ENCODE results near the gene MRPL33. TPM values are rescaled to one million over a fixed set of nuclear protein-coding genes. Genes with fewer than 3 reads are reported as not detected.
A peak's percentile ranks its signal among the peaks of the same experiment; 100 is the strongest.

Gene MRPL33
- total and polyA plus RNA-seq, 7 donors, result 200 to 716 (median 269) TPM

- peaks cover 78% of the 10 kb centered on the region for H3K4me1 ChIP-seq
- no peaks in the 10 kb centered on the region for H3K9me3 ChIP-seq
- DNase-seq, result no peak
- peak overlapping the region; percentile 11 for H3K27ac ChIP-seq
- H3K4me3 ChIP-seq, result no peak overlapping the region
- peaks cover 0 to 69% of the 10 kb centered on the region in 2 donors for H3K36me3 ChIP-seq (ENCODE audit: insufficient read depth in 1 of 2, low read depth in 1 of 2)
- no peaks in the 10 kb centered on the region for H3K27me3 ChIP-seq (ENCODE audit: insufficient read depth in 3 of 3, low read length in 2 of 3)
- 92 to 94% (median 93%) methylated on average over 3 of the region's 3 CpGs for WGBS, 3 donors
- no peak for TF ChIP-seq CTCF (IDR thresholded peaks at IDR 0.05)
- no peak for ATAC-seq
- intact Hi-C loops (cut with DNase I), result loop anchor here (10.0 kb wide), 2 partner anchors 118 to 618 kb away; partner anchors contain the start of genes FOSL2 (in 2 of the 2), BABAM2 (in 1 of the 2) and RBKS (in 1 of the 2)
These were observed 5.2 kb downstream of the MRPL33 start for GRCh38 chr2:27776696-27777095.

- H3K36me3 ChIP-seq (ENCODE audit: insufficient read depth in 1 of 2, low read depth in 1 of 2), result peaks cover 0 to 49% of the 10 kb centered on the region in 2 donors
- H3K27me3 ChIP-seq (ENCODE audit: insufficient read depth in 3 of 3, low read length in 2 of 3), result no peaks in the 10 kb centered on the region
- no peak overlapping the region for H3K4me3 ChIP-seq
- WGBS, 3 donors, result 62 to 66% (median 65%) methylated on average over 5 of the region's 5 CpGs
- no peaks in the 10 kb centered on the region for H3K9me3 ChIP-seq
- TF ChIP-seq CTCF (IDR thresholded peaks at IDR 0.05), result no peak
- no peak for ATAC-seq
- no peak for DNase-seq
- H3K27ac ChIP-seq, result peak overlapping the region; percentile 61
- H3K4me1 ChIP-seq, result peaks cover 65% of the 10 kb centered on the region
- intact Hi-C loops (cut with DNase I), result loop anchor here (10.0 kb wide), 2 partner anchors 115 to 615 kb away; partner anchors contain the start of genes FOSL2 (in 2 of the 2), BABAM2 (in 1 of the 2) and RBKS (in 1 of the 2)
These were observed 8.0 kb downstream of the MRPL33 start for GRCh38 chr2:27779417-27780055.

- intact Hi-C loops (cut with DNase I), result no loop called here
- Histone ChIP-seq H3K4me1 (peaks cover 48% of the 10 kb centered on the region), H3K27ac (peak overlapping the region; percentile 61), H3K27me3 (ENCODE audit: insufficient read depth in 3 of 3, low read length in 2 of 3) (no peaks in the 10 kb centered on the region), H3K36me3 (ENCODE audit: insufficient read depth in 1 of 2, low read depth in 1 of 2) (peaks cover 0 to 30% of the 10 kb centered on the region in 2 donors), H3K4me3 (no peak overlapping the region), H3K9me3 (no peaks in the 10 kb centered on the region)
- ATAC-seq, result peak; percentile 67 to 92 (median 82)
- DNase-seq, result no peak
- TF ChIP-seq CTCF (IDR thresholded peaks at IDR 0.05), result no peak
- WGBS, 3 donors, result 26 to 52% (median 28%) methylated on average over 2 of the region's 2 CpGs
These were observed 10.0 kb downstream of the MRPL33 start for GRCh38 chr2:27781496-27781895.

- intact Hi-C loops (cut with DNase I), result no loop called here
- TF ChIP-seq CTCF (IDR thresholded peaks at IDR 0.05), result no peak
- DNase-seq, result no peak
- 86 to 94% (median 89%) methylated on average over 1 of the region's 1 CpG for WGBS, 3 donors
- peaks cover 0 to 20% of the 10 kb centered on the region in 2 donors for H3K36me3 ChIP-seq (ENCODE audit: insufficient read depth in 1 of 2, low read depth in 1 of 2)
- H3K9me3 ChIP-seq, result no peaks in the 10 kb centered on the region
- H3K4me1 ChIP-seq, result peaks cover 36% of the 10 kb centered on the region
- no peak overlapping the region for H3K4me3 ChIP-seq
- H3K27me3 ChIP-seq (ENCODE audit: insufficient read depth in 3 of 3, low read length in 2 of 3), result no peaks in the 10 kb centered on the region
- no peak for ATAC-seq
- H3K27ac ChIP-seq, result no peak overlapping the region
These were observed 11.2 kb downstream of the MRPL33 start for GRCh38 chr2:27782701-27783100.
